ENCODE data around the gene ZSCAN18. TPM values are rescaled to one million over a fixed set of nuclear protein-coding genes. Genes with fewer than 3 reads are reported as not detected.
"Not testable (repeated sequence)": the region's sequence is repeated elsewhere in the genome, so short reads cannot be mapped to it uniquely, and the experiment has no call there.

Gene ZSCAN18, protein sequence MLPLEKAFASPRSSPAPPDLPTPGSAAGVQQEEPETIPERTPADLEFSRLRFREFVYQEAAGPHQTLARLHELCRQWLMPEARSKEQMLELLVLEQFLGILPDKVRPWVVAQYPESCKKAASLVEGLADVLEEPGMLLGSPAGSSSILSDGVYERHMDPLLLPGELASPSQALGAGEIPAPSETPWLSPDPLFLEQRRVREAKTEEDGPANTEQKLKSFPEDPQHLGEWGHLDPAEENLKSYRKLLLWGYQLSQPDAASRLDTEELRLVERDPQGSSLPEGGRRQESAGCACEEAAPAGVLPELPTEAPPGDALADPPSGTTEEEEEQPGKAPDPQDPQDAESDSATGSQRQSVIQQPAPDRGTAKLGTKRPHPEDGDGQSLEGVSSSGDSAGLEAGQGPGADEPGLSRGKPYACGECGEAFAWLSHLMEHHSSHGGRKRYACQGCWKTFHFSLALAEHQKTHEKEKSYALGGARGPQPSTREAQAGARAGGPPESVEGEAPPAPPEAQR
- total RNA-seq = 50.6 TPM

DNA sequence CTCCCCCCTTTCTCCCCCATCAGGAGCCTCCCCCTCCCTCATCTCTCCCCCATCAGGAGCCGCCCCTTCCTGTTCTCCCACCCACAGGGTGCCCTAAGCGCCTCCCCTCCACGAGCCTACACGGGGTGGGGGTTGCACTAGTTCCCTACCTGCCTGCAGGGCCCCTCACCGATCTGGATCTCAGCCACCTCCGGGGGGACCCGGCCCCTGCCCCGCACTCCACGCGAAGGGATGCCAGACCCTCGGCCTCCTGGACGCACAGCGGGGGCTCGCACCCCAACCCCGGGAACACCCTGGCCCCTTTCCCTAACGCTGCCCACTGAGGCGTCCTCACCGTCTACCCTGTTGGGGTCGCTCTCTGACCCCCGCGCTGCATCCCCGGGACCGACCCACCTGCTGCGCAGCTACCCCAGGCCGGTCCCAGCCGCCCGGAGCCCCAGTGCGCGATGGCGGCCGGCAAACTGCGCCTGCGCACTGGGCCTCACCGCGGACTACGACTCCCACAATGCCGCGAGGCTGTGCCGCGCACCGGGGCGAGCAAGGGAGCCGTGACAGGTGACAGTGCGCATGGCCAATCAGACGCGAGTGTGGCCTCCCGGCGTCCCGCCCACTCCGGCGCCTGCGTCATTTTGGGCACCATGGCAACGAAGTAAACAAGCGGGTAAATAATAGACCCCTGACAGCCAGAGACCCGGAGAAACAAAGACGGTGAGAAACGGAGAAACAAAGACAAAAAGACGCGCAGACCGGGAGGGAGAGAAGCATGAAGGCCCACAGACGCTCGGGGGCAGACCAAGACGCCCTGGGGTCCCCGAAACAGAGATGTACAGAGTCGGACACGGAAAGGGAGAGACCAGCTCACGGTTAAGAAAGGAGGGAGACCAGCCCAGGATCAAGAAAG is at the start of gene ZSCAN18:
TSS of gene ZSCAN18 (minus strand) at position 451 of the 901 bp plus-strand sequence. CDS start 7,964 bp downstream, outside the sequence.
- Histone ChIP-seq H3K4me3 (ENCODE audit: low read length in 3 of 3) (peak within 1 kb of the TSS; percentile 85 to 98 (median 90)), H3K36me3 (ENCODE audit: control insufficient read depth in 3 of 3, insufficient read depth in 3 of 3, low read length in 3 of 3) (peaks cover 3 to 10% (median 5%) of the 10 kb centered on the region in 3 donors), H3K27me3 (ENCODE audit: control insufficient read depth in 3 of 3, insufficient read depth in 3 of 3, low read length in 3 of 3) (no peaks in the 10 kb centered on the region), H3K9ac (ENCODE audit: low read depth in 1 of 3, low read length in 3 of 3) (peak within 1 kb of the TSS; percentile 93 to 97 (median 97)), H3K9me3 (ENCODE audit: control insufficient read depth in 3 of 3, low read length in 3 of 3) (peaks cover 4 to 26% (median 16%) of the 10 kb centered on the region in 3 donors), H3K27ac (ENCODE audit: low read depth, low read length) (peak within 1 kb of the TSS; percentile 97), H3K4me1 (ENCODE audit: control insufficient read depth in 3 of 3, insufficient read depth in 3 of 3, low read length in 3 of 3) (peaks cover 7 to 13% (median 12%) of the 10 kb centered on the region in 3 donors)

DNA sequence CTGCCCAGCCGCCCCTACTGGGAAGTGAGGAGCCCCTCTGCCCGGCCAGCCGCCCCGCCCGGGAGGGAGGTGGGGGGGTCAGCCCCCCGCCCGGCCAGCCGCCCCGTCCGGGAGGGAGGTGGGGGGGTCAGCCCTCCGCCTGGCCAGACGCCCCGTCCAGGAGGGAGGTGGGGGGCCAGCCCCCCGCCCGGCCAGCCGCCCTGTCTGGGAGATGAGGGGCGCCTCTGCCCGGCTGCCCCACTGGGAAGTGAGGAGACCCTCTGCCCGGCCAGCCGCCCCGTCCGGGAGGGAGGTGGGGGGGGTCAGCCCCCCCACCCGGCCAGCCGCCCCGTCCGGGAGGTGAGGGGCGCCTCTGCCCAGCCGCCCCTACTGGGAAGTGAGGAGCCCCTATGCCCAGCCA is 49.4 kb upstream of the ZSCAN18 start:
- not testable (repeated sequence) for H3K9ac ChIP-seq (ENCODE audit: low read depth in 1 of 3, low read length in 3 of 3); H3K9me3 ChIP-seq (ENCODE audit: control insufficient read depth in 3 of 3, low read length in 3 of 3); H3K4me1 ChIP-seq (ENCODE audit: control insufficient read depth in 3 of 3, insufficient read depth in 3 of 3, low read length in 3 of 3); H3K4me3 ChIP-seq (ENCODE audit: low read length in 3 of 3); H3K27me3 ChIP-seq (ENCODE audit: control insufficient read depth in 3 of 3, insufficient read depth in 3 of 3, low read length in 3 of 3); H3K27ac ChIP-seq (ENCODE audit: low read depth, low read length)
- H3K36me3 ChIP-seq (ENCODE audit: control insufficient read depth in 3 of 3, insufficient read depth in 3 of 3, low read length in 3 of 3) = peaks cover 6 to 10% (median 8%) of the 10 kb centered on the region in 3 donors

DNA sequence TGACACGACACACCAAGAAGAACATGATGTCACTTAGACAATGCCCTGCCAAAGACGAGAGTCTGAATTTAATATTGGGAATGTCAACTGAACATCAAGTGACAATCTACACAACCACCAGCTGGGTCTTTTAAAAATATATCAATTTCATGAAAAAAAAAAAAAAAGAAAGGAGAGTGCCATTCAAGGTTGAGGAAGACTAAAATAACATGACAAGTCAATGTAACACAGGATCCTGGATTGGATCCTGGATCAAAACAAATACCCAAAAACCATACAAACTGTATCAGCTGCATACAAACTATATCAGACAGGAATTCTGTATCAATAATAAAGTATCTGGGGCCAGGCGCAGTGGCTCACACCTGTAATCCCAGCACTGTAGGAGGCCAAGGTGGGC is 47.8 kb upstream of the ZSCAN18 start:
- peak overlapping the region in 1 of 3 donors; percentile 46 for H3K4me3 ChIP-seq (ENCODE audit: low read length in 3 of 3)
- H3K9me3 ChIP-seq (ENCODE audit: control insufficient read depth in 3 of 3, low read length in 3 of 3) = peaks cover 7 to 15% (median 9%) of the 10 kb centered on the region in 3 donors
- no peaks in the 10 kb centered on the region for H3K27me3 ChIP-seq (ENCODE audit: control insufficient read depth in 3 of 3, insufficient read depth in 3 of 3, low read length in 3 of 3)
- H3K9ac ChIP-seq (ENCODE audit: low read depth in 1 of 3, low read length in 3 of 3) = no peak overlapping the region
- H3K27ac ChIP-seq (ENCODE audit: low read depth, low read length) = no peak overlapping the region
- peaks cover 9 to 23% (median 14%) of the 10 kb centered on the region in 3 donors for H3K36me3 ChIP-seq (ENCODE audit: control insufficient read depth in 3 of 3, insufficient read depth in 3 of 3, low read length in 3 of 3)
- peaks cover 0 to 7% (median 5%) of the 10 kb centered on the region in 3 donors for H3K4me1 ChIP-seq (ENCODE audit: control insufficient read depth in 3 of 3, insufficient read depth in 3 of 3, low read length in 3 of 3)

DNA sequence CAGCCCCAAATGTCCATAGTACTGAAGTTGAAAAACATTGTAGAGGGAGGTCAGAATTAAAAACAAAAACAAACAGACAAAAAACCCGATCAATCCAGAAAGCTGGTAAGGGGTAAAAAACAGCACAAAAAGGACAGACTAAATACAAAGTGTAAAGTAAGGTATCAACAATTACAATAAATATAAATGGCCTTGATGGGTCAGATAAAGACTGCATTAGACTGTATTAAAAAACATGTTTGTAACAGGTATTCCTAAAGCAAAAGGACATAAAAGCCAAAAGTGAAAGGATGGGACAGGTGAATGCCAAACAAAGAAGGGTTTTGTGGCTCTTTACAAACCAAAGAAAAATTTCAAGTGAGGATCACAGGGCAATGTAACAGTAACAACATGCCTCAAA is 36.2 kb upstream of the ZSCAN18 start:
- Histone ChIP-seq H3K4me3 (ENCODE audit: low read length in 3 of 3) (peak overlapping the region in 1 of 3 donors; percentile 9), H3K9me3 (ENCODE audit: control insufficient read depth in 3 of 3, low read length in 3 of 3) (peaks cover 21 to 47% (median 26%) of the 10 kb centered on the region in 3 donors), H3K27me3 (ENCODE audit: control insufficient read depth in 3 of 3, insufficient read depth in 3 of 3, low read length in 3 of 3) (no peaks in the 10 kb centered on the region), H3K27ac (ENCODE audit: low read depth, low read length) (no peak overlapping the region), H3K4me1 (ENCODE audit: control insufficient read depth in 3 of 3, insufficient read depth in 3 of 3, low read length in 3 of 3) (no peaks in the 10 kb centered on the region), H3K9ac (ENCODE audit: low read depth in 1 of 3, low read length in 3 of 3) (no peak overlapping the region), H3K36me3 (ENCODE audit: control insufficient read depth in 3 of 3, insufficient read depth in 3 of 3, low read length in 3 of 3) (peaks cover 35 to 70% (median 36%) of the 10 kb centered on the region in 3 donors)

DNA sequence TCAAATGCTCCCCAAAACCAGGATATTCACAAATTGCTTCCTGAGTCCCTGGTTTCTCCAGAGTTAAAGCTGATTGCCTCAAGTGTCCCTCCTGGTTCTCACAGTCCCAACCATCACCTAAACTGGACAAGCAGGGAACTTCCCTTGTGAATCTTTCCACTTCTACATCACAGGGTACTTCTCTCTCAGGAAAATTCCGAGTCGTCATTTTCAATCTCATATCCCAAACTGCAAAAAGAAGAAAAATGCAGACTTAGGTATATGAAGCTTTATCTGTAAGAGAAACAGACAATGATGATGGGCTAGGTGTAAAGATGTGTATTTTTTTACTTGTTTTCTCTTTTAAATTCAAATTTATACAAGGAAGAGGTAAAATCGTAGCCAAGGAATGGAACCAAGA is 31.3 kb upstream of the ZSCAN18 start:
- Histone ChIP-seq H3K9me3 (ENCODE audit: control insufficient read depth in 3 of 3, low read length in 3 of 3) (peaks cover 46 to 72% (median 59%) of the 10 kb centered on the region in 3 donors), H3K27ac (ENCODE audit: low read depth, low read length) (no peak overlapping the region), H3K36me3 (ENCODE audit: control insufficient read depth in 3 of 3, insufficient read depth in 3 of 3, low read length in 3 of 3) (peaks cover 40 to 56% (median 46%) of the 10 kb centered on the region in 3 donors), H3K4me1 (ENCODE audit: control insufficient read depth in 3 of 3, insufficient read depth in 3 of 3, low read length in 3 of 3) (no peaks in the 10 kb centered on the region), H3K27me3 (ENCODE audit: control insufficient read depth in 3 of 3, insufficient read depth in 3 of 3, low read length in 3 of 3) (no peaks in the 10 kb centered on the region), H3K4me3 (ENCODE audit: low read length in 3 of 3) (peak overlapping the region in 1 of 3 donors; percentile 60), H3K9ac (ENCODE audit: low read depth in 1 of 3, low read length in 3 of 3) (no peak overlapping the region)

DNA sequence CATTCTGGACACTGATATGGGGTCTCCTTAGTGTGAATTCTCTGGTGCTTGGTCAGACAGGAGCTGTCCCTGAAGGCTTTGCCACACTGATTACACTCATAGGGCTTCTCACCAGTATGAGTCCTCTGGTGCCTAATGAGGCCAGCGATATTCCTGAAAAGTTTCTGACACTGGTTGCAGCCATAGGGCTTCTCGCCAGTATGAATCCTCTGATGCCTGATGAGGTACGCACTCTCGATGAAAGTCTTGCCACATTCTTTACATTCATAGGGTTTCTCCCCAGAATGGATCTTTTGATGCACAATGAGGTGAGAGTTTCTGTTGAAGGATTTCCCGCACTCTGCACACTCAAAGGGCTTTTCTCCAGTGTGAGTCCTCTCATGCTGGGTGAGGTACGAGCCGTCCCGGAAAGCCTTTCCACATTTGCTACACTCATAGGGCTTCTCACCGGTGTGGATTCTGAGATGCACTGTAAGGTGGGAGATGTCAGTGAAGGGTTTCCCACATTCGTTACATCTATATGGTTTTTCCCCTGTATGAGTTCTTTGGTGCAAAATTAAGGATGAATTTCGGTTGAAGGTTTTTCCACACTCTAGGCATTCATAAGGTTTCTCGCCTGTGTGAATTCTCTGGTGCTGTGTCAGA is 30.1 kb upstream of the ZSCAN18 start:
- H3K9me3 ChIP-seq (ENCODE audit: control insufficient read depth in 3 of 3, low read length in 3 of 3) = peaks cover 49 to 75% (median 62%) of the 10 kb centered on the region in 3 donors
- no peak overlapping the region for H3K9ac ChIP-seq (ENCODE audit: low read depth in 1 of 3, low read length in 3 of 3)
- peak overlapping the region in 2 of 3 donors; percentile 0 to 60 for H3K4me3 ChIP-seq (ENCODE audit: low read length in 3 of 3)
- no peaks in the 10 kb centered on the region for H3K4me1 ChIP-seq (ENCODE audit: control insufficient read depth in 3 of 3, insufficient read depth in 3 of 3, low read length in 3 of 3)
- H3K27ac ChIP-seq (ENCODE audit: low read depth, low read length) = no peak overlapping the region
- peaks cover 38 to 48% (median 43%) of the 10 kb centered on the region in 3 donors for H3K36me3 ChIP-seq (ENCODE audit: control insufficient read depth in 3 of 3, insufficient read depth in 3 of 3, low read length in 3 of 3)
- no peaks in the 10 kb centered on the region for H3K27me3 ChIP-seq (ENCODE audit: control insufficient read depth in 3 of 3, insufficient read depth in 3 of 3, low read length in 3 of 3)

DNA sequence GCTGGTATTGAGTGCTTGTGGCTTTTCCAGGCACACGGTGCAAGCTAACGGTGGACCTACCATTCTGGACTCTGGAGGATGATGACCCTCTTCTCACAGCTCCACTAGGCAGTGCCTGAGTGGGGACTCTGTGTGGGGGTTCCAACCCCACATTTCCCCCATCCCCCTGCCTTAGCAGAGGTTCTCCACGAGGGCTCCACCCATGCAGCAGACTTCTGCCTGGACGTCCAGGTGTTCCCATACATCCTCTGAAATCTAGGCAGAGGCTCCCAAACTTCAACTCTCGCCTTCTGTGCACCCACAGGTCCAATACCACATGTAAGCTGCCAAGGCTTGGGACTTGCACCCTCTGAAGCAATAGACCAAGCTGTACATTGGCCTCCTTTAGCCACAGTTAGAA is 25.3 kb upstream of the ZSCAN18 start:
- Histone ChIP-seq H3K36me3 (ENCODE audit: control insufficient read depth in 3 of 3, insufficient read depth in 3 of 3, low read length in 3 of 3) (peaks cover 9 to 15% (median 10%) of the 10 kb centered on the region in 3 donors), H3K4me1 (ENCODE audit: control insufficient read depth in 3 of 3, insufficient read depth in 3 of 3, low read length in 3 of 3) (no peaks in the 10 kb centered on the region), H3K9me3 (ENCODE audit: control insufficient read depth in 3 of 3, low read length in 3 of 3) (peaks cover 48 to 64% (median 54%) of the 10 kb centered on the region in 3 donors), H3K27me3 (ENCODE audit: control insufficient read depth in 3 of 3, insufficient read depth in 3 of 3, low read length in 3 of 3) (peaks cover 0 to 4% (median 0%) of the 10 kb centered on the region in 3 donors), H3K4me3 (ENCODE audit: low read length in 3 of 3) (no peak overlapping the region), H3K27ac (ENCODE audit: low read depth, low read length) (no peak overlapping the region), H3K9ac (ENCODE audit: low read depth in 1 of 3, low read length in 3 of 3) (no peak overlapping the region)

DNA sequence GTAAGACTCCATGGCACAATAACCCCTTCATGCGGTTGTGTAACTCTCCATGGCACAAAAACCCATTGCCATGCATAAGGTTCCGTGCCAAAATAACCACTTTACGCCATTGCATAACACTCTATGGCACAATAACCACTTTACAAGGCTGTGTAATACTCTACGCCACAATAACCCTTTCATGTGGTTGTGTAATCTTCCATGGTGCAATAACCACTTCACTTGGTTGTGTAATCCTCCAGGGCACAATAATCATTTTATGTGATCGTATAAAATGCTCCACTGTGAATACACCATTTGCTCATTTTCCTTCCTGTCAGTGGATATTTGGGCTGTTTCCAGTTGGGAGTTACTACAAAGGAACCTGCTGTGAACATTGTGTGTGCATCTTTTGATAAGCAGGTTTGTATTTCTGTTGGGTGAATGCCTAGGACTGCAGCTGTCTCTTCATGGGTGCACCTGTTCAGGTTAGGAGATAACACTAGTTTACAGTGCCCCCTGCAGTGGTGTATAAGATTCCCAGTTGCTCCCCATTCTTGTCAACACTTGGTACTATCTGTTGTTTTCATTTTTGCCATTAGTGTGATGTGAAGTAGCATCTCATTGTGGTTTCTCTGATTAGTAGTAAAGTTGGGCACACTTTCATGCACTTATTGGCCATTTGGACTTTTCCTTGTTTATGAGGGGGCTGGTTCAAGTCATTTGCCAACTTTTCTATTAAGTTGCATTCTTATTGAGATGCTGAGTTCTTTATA is 21.1 kb upstream of the ZSCAN18 start:
- Histone ChIP-seq H3K9me3 (ENCODE audit: control insufficient read depth in 3 of 3, low read length in 3 of 3) (peaks cover 24 to 51% (median 36%) of the 10 kb centered on the region in 3 donors), H3K9ac (ENCODE audit: low read depth in 1 of 3, low read length in 3 of 3) (no peak overlapping the region), H3K4me3 (ENCODE audit: low read length in 3 of 3) (peak overlapping the region in 1 of 3 donors; percentile 0), H3K27me3 (ENCODE audit: control insufficient read depth in 3 of 3, insufficient read depth in 3 of 3, low read length in 3 of 3) (peaks cover 0 to 4% (median 0%) of the 10 kb centered on the region in 3 donors), H3K4me1 (ENCODE audit: control insufficient read depth in 3 of 3, insufficient read depth in 3 of 3, low read length in 3 of 3) (no peaks in the 10 kb centered on the region), H3K27ac (ENCODE audit: low read depth, low read length) (no peak overlapping the region), H3K36me3 (ENCODE audit: control insufficient read depth in 3 of 3, insufficient read depth in 3 of 3, low read length in 3 of 3) (peaks cover 0 to 2% (median 0%) of the 10 kb centered on the region in 3 donors)

Measured in skeletal muscle tissue (tissue), 4 donors.